ENCODE results near the gene IL6.

DNA sequence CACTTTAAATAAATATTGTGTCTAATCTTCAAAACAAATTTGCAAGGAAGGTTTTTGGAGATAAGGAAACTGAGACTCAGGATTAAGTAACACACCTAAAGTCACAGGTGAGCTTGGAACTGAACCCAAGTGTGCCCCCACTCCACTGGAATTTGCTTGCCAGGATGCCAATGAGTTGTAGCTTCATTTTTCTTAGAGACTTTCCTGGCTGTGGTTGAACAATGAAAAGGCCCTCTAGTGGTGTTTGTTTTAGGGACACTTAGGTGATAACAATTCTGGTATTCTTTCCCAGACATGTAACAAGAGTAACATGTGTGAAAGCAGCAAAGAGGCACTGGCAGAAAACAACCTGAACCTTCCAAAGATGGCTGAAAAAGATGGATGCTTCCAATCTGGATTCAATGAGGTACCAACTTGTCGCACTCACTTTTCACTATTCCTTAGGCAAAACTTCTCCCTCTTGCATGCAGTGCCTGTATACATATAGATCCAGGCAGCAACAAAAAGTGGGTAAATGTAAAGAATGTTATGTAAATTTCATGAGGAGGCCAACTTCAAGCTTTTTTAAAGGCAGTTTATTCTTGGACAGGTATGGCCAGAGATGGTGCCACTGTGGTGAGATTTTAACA is 1.5 kb downstream of the IL6 start:
- TF ChIP-seq, protein P1, sequence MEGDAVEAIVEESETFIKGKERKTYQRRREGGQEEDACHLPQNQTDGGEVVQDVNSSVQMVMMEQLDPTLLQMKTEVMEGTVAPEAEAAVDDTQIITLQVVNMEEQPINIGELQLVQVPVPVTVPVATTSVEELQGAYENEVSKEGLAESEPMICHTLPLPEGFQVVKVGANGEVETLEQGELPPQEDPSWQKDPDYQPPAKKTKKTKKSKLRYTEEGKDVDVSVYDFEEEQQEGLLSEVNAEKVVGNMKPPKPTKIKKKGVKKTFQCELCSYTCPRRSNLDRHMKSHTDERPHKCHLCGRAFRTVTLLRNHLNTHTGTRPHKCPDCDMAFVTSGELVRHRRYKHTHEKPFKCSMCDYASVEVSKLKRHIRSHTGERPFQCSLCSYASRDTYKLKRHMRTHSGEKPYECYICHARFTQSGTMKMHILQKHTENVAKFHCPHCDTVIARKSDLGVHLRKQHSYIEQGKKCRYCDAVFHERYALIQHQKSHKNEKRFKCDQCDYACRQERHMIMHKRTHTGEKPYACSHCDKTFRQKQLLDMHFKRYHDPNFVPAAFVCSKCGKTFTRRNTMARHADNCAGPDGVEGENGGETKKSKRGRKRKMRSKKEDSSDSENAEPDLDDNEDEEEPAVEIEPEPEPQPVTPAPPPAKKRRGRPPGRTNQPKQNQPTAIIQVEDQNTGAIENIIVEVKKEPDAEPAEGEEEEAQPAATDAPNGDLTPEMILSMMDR (IDR thresholded peaks at IDR 0.05) = peak; percentile 60
- TF ChIP-seq EZH2phosphoT487 (IDR thresholded peaks at IDR 0.05; ENCODE audit: borderline replicate concordance, low read depth) (no peak), POLR2AphosphoS5 (IDR thresholded peaks at IDR 0.05; ENCODE audit: low read depth, low read length) (no peak)

Measured in SK-N-SH (cell line).